ENCODE data around the gene KRTAP1-1.

- TF ChIP-seq CTCF (conservative IDR thresholded peaks at IDR 0.05; ENCODE audit: low read depth in 2 of 2) (no peak), EZH2 (IDR thresholded peaks at IDR 0.05; ENCODE audit: low read depth, unreplicated experiment) (no peak), EZH2phosphoT487 (IDR thresholded peaks at IDR 0.05; ENCODE audit: unreplicated experiment) (no peak), POLR2AphosphoS5 (IDR thresholded peaks at IDR 0.05; ENCODE audit: low read depth) (no peak), REST (IDR thresholded peaks at IDR 0.05; ENCODE audit: unreplicated experiment) (no peak), JUNB (IDR thresholded peaks at IDR 0.05; ENCODE audit: unreplicated experiment) (no peak), CREB1 (CRISPR knock-in tag; IDR thresholded peaks at IDR 0.05; ENCODE audit: low read depth) (no peak), NANOG (IDR thresholded peaks at IDR 0.05; ENCODE audit: borderline replicate concordance) (no peak), ZNF462 (CRISPR knock-in tag; IDR thresholded peaks at IDR 0.05) (no peak), ZNF114 (CRISPR knock-in tag; IDR thresholded peaks at IDR 0.05) (no peak), ETS1 (IDR thresholded peaks at IDR 0.05) (no peak), ZNF331 (CRISPR knock-in tag; IDR thresholded peaks at IDR 0.05; ENCODE audit: low read depth) (no peak)
Observed at GRCh38 chr17:41065829-41066624, 24.8 kb upstream of the KRTAP1-1 start, which contains the start of gene KRTAP2-4.

Data from GM23338 (cell line).